Gastrocnemius medialis (tissue), 4 donors: ENCODE data around the gene XPO6.

Experiments
- CTCF ChIP-seq, 5 experiments: fragments of 450-650 bp in 3 of 5; fragments of 200-600 bp in 2 of 5; sonication (generic) in 2 of 5; IDR thresholded peaks in 4 of 5; conservative IDR thresholded peaks in 1 of 5; 1 replicate in 4 of 5; 2 replicates in 1 of 5; pipeline ENCODE4 v1.5.1; 2016 to 2019; ENCODE audit warnings: antibody characterized with exemption in 5 of 5, mild to moderate bottlenecking in 3 of 5, moderate library complexity in 3 of 5
- POLR2A ChIP-seq, 2 donors: fragments of 450-650 bp; IDR thresholded peaks; one replicate each; pipeline ENCODE4 v1.6.1; 2017; ENCODE audit warnings: antibody characterized with exemption in 2 of 2, mild to moderate bottlenecking in 2 of 2, moderate library complexity in 2 of 2

- TF ChIP-seq CTCF (IDR thresholded peaks at IDR 0.05 in 4 of 5, conservative IDR thresholded peaks at IDR 0.05 in 1 of 5) (no peak), POLR2A (IDR thresholded peaks at IDR 0.05) (no peak)
Measured at GRCh38 chr16:28073836-28074235, 137.9 kb downstream of the XPO6 start.
